Activated CD8-positive, alpha-beta T cell treated with anti-CD3 and anti-CD28 coated beads, Interleukin-2, amount 10 ng/mL, durations not matched to agents 7 days and 5 days (primary cell): ENCODE results near the gene TWIST2. TPM values are rescaled to one million over a fixed set of nuclear protein-coding genes. Genes with fewer than 3 reads are reported as not detected.

Experiments used
- ATAC-seq: fragments of 150-1000 bp; cut with Tn5 transposase; one replicate; pipeline ENCODE4 v1.10.0; 2021; ENCODE audit warnings: moderate library complexity
- CTCF ChIA-PET: fragments of 350-600 bp; sonication (Branson Sonifier 250); formaldehyde crosslinking; loops from one replicate; lab custom pipeline; 2021; ENCODE audit warnings: antibody characterized with exemption; lab: Charles Lee
- POLR2A ChIA-PET: fragments of 350-600 bp; sonication (Branson Sonifier 250); formaldehyde crosslinking; loops from one replicate; lab custom pipeline; 2021; ENCODE audit warnings: antibody characterized with exemption; lab: Charles Lee
- DNase-seq: peaks from one replicate; pipeline ENCODE4 v3.0.0-alpha.2; 2020
- H3K27ac Mint-ChIP-seq: one replicate; pipeline ENCODE4 v1.8.0; 2021; ENCODE audit warnings: mild to moderate bottlenecking, mixed read lengths
- H3K27me3 Mint-ChIP-seq: one replicate; pipeline ENCODE4 v1.8.0; 2021; ENCODE audit warnings: low read depth, mixed read lengths
- H3K36me3 Mint-ChIP-seq: one replicate; pipeline ENCODE4 v1.8.0; 2021; ENCODE audit warnings: low read depth, mixed read lengths
- H3K4me1 Mint-ChIP-seq: one replicate; pipeline ENCODE4 v1.8.0; 2021; ENCODE audit warnings: low read depth, mixed read lengths
- H3K4me3 Mint-ChIP-seq: one replicate; pipeline ENCODE4 v1.8.0; 2021; ENCODE audit warnings: mild to moderate bottlenecking, mixed read lengths
- H3K9me3 Mint-ChIP-seq: one replicate; pipeline ENCODE4 v1.8.0; 2022; ENCODE audit warnings: mixed read lengths; ENCODE audit not compliant: insufficient read depth
- total RNA-seq, 2 experiments: library from RNA; stranded (reverse); gene quantifications; one replicate each; pipeline ENCODE4 v1.2.3, GENCODE V29; 2021

Gene TWIST2
- total RNA-seq, 2 experiments from 2014 or later, result not detected

- CTCF ChIA-PET, result no interaction called here
- no peak overlapping the region for H3K27ac Mint-ChIP-seq
- no peaks in the 10 kb centered on the region for H3K4me1 Mint-ChIP-seq
- DNase-seq, result no peak
- ATAC-seq, result no peak
- H3K27me3 Mint-ChIP-seq, result peaks cover 31% of the 10 kb centered on the region
- H3K36me3 Mint-ChIP-seq, result no peaks in the 10 kb centered on the region
- POLR2A ChIA-PET, result no interaction called here
- no peak overlapping the region for H3K4me3 Mint-ChIP-seq
- H3K9me3 Mint-ChIP-seq, result no peaks in the 10 kb centered on the region
Observed at GRCh38 chr2:238852206-238852869, 4.5 kb downstream of the TWIST2 start.

GRCh38 chr2:238853218-238853617, 5.3 kb downstream of the TWIST2 start:
- ATAC-seq, result no peak
- Mint-ChIP-seq H3K4me1 (no peaks in the 10 kb centered on the region), H3K36me3 (no peaks in the 10 kb centered on the region), H3K4me3 (no peak overlapping the region), H3K27me3 (peaks cover 30% of the 10 kb centered on the region), H3K9me3 (no peaks in the 10 kb centered on the region), H3K27ac (no peak overlapping the region)
- ChIA-PET CTCF (no interaction called here), POLR2A (no interaction called here)
- DNase-seq, result no peak

- CTCF ChIA-PET, result no interaction called here
- H3K27me3 Mint-ChIP-seq, result peaks cover 27% of the 10 kb centered on the region
- ATAC-seq, result no peak
Observed at GRCh38 chr2:238853721-238854120, 5.8 kb downstream of the TWIST2 start.

GRCh38 chr2:238854246-238854645, 6.4 kb downstream of the TWIST2 start:
- H3K4me3 Mint-ChIP-seq, result no peak overlapping the region
- POLR2A ChIA-PET, result no interaction called here
- H3K36me3 Mint-ChIP-seq, result no peaks in the 10 kb centered on the region
- peaks cover 25% of the 10 kb centered on the region for H3K27me3 Mint-ChIP-seq
- DNase-seq, result no peak
- H3K4me1 Mint-ChIP-seq, result no peaks in the 10 kb centered on the region
- no peak overlapping the region for H3K27ac Mint-ChIP-seq
- CTCF ChIA-PET, result no interaction called here
- no peaks in the 10 kb centered on the region for H3K9me3 Mint-ChIP-seq
- ATAC-seq, result no peak

More at GRCh38 chr2:238853721-238854120, 5.8 kb downstream of the TWIST2 start:
- no peak for DNase-seq
- no peaks in the 10 kb centered on the region for H3K4me1 Mint-ChIP-seq
- POLR2A ChIA-PET, result no interaction called here
- no peaks in the 10 kb centered on the region for H3K36me3 Mint-ChIP-seq
- H3K9me3 Mint-ChIP-seq, result no peaks in the 10 kb centered on the region
- no peak overlapping the region for H3K27ac Mint-ChIP-seq
- H3K4me3 Mint-ChIP-seq, result no peak overlapping the region

- Mint-ChIP-seq H3K4me1 (no peaks in the 10 kb centered on the region), H3K27ac (no peak overlapping the region), H3K9me3 (no peaks in the 10 kb centered on the region), H3K36me3 (no peaks in the 10 kb centered on the region), H3K4me3 (no peak overlapping the region), H3K27me3 (peaks cover 22% of the 10 kb centered on the region)
- CTCF ChIA-PET, result no interaction called here
- ATAC-seq (no peak), DNase-seq (no peak)
- POLR2A ChIA-PET, result no interaction called here
Observed at GRCh38 chr2:238854699-238855229, 6.9 kb downstream of the TWIST2 start.

- H3K27ac Mint-ChIP-seq, result no peak overlapping the region
- DNase-seq (no peak), ATAC-seq (no peak)
- no peaks in the 10 kb centered on the region for H3K4me1 Mint-ChIP-seq
- no peaks in the 10 kb centered on the region for H3K36me3 Mint-ChIP-seq
- H3K4me3 Mint-ChIP-seq, result no peak overlapping the region
- CTCF ChIA-PET, result no interaction called here
- peaks cover 18% of the 10 kb centered on the region for H3K27me3 Mint-ChIP-seq
- H3K9me3 Mint-ChIP-seq, result no peaks in the 10 kb centered on the region
- POLR2A ChIA-PET, result no interaction called here
Observed at GRCh38 chr2:238855299-238855698, 7.4 kb downstream of the TWIST2 start.

- Mint-ChIP-seq H3K27ac (no peak overlapping the region), H3K27me3 (peaks cover 13% of the 10 kb centered on the region), H3K9me3 (no peaks in the 10 kb centered on the region), H3K36me3 (no peaks in the 10 kb centered on the region), H3K4me1 (no peaks in the 10 kb centered on the region), H3K4me3 (no peak overlapping the region)
- DNase-seq (no peak), ATAC-seq (no peak)
- ChIA-PET CTCF (no interaction called here), POLR2A (no interaction called here)
Observed at GRCh38 chr2:238855891-238856580, 8.2 kb downstream of the TWIST2 start.

GRCh38 chr2:238856713-238857567, 9.1 kb downstream of the TWIST2 start:
- CTCF ChIA-PET, result no interaction called here
- ATAC-seq, result no peak
- H3K4me1 Mint-ChIP-seq, result no peaks in the 10 kb centered on the region
- no peaks in the 10 kb centered on the region for H3K9me3 Mint-ChIP-seq
- H3K27me3 Mint-ChIP-seq, result peaks cover 5% of the 10 kb centered on the region
- no peaks in the 10 kb centered on the region for H3K36me3 Mint-ChIP-seq
- POLR2A ChIA-PET, result no interaction called here
- DNase-seq, result no peak
- no peak overlapping the region for H3K4me3 Mint-ChIP-seq
- no peak overlapping the region for H3K27ac Mint-ChIP-seq

GRCh38 chr2:238857959-238858358, 10.1 kb downstream of the TWIST2 start:
- CTCF ChIA-PET, result no interaction called here
- H3K9me3 Mint-ChIP-seq, result no peaks in the 10 kb centered on the region

GRCh38 chr2:238859636-238860347, 11.9 kb downstream of the TWIST2 start:
- Mint-ChIP-seq H3K4me3 (no peak overlapping the region), H3K4me1 (no peaks in the 10 kb centered on the region), H3K9me3 (no peaks in the 10 kb centered on the region), H3K27ac (no peak overlapping the region), H3K27me3 (no peaks in the 10 kb centered on the region), H3K36me3 (no peaks in the 10 kb centered on the region)
- CTCF ChIA-PET, result no interaction called here
- DNase-seq (no peak), ATAC-seq (no peak)
- POLR2A ChIA-PET, result no interaction called here

More at GRCh38 chr2:238857959-238858358, 10.1 kb downstream of the TWIST2 start:
- no peak overlapping the region for H3K4me3 Mint-ChIP-seq
- no peaks in the 10 kb centered on the region for H3K36me3 Mint-ChIP-seq
- H3K4me1 Mint-ChIP-seq, result no peaks in the 10 kb centered on the region
- no peaks in the 10 kb centered on the region for H3K27me3 Mint-ChIP-seq
- no peak for ATAC-seq
- no peak for DNase-seq
- no peak overlapping the region for H3K27ac Mint-ChIP-seq
- POLR2A ChIA-PET, result no interaction called here

GRCh38 chr2:238861013-238861730, 13.3 kb downstream of the TWIST2 start:
- CTCF ChIA-PET, result no interaction called here
- no peak overlapping the region for H3K27ac Mint-ChIP-seq
- ATAC-seq, result no peak

More at GRCh38 chr2:238861013-238861730, 13.3 kb downstream of the TWIST2 start:
- Mint-ChIP-seq H3K4me1 (no peaks in the 10 kb centered on the region), H3K36me3 (no peaks in the 10 kb centered on the region), H3K27me3 (no peaks in the 10 kb centered on the region), H3K4me3 (no peak overlapping the region), H3K9me3 (no peaks in the 10 kb centered on the region)
- no peak for DNase-seq
- POLR2A ChIA-PET, result no interaction called here
